Keratinocyte (primary cell): ENCODE data around the gene DIP2C.

Source experiments
- CTCF ChIP-seq, 3 experiments: IDR thresholded peaks in 1 of 3; conservative IDR thresholded peaks in 1 of 3; optimal IDR thresholded peaks in 1 of 3; 2 replicates in 2 of 3; 3 replicates in 1 of 3; pipeline versions ENCODE3 to v1.5.1; 2011; ENCODE audit warnings: low read length in 3 of 3, mild to moderate bottlenecking in 3 of 3, moderate library complexity in 2 of 3, control low read depth in 1 of 3, inconsistent platforms in 1 of 3; ENCODE audit not compliant: insufficient read depth in 2 of 3; ENCODE audit errors: extremely low read depth in 1 of 3
- EZH2 ChIP-seq: IDR thresholded peaks from one replicate; pipeline ENCODE4 v1.6.1; 2012; ENCODE audit warnings: inconsistent platforms, mild to moderate bottlenecking, low read length, moderate library complexity

- TF ChIP-seq CTCF (optimal IDR thresholded peaks at IDR 0.05 in 1 of 3, IDR thresholded peaks at IDR 0.05 in 1 of 3, conservative IDR thresholded peaks at IDR 0.05 in 1 of 3; ENCODE audit: extremely low read depth in 1 of 3, insufficient read depth in 2 of 3, low read length in 3 of 3) (no peak), EZH2 (no peak)
Measured at GRCh38 chr10:686155-686931, 3.1 kb downstream of the DIP2C start.
